ENCODE results near the gene PTK7.

DNA sequence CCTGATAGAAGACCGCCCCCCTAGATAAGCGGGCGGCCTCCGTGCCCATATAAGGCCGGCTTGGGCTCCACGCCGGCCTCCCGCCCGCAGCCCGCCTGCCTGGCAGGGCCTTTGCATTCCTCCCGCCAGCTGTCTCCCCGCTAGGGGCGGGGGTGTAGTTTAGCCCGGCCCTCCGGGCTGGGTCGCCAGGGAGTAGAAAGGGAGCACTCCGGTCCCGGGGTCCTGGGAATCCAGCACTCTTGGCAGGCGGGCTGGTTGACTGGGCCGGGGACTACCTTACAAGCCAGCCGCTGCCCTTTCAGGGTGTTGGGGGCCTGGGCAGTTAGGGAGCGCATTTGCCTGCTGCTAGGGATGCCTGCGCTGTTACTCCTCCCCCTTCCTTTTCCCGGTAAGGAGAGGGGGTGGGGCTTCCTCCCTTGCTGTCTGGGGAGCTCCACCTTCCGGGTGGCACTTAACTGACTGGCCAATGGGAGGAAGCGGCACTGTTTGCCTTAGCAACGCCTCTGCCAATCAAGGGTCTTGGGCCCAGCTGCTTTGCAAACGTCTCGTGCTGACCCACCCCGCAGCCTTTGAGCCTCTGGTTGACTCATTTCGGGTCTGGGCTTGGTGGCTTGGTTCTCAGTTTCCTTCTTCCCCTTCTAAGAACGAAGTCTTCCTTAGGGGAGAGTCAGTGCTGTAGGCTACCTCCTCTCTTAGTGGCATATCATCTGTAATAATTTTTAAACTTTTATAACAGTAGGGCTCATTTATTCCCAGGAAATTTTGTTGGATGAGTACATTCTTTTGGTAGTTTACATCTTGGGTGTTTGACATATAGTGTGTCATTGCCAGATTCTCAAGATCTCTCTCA is 98.4 kb downstream of the PTK7 start:
- TF ChIP-seq, protein P1, sequence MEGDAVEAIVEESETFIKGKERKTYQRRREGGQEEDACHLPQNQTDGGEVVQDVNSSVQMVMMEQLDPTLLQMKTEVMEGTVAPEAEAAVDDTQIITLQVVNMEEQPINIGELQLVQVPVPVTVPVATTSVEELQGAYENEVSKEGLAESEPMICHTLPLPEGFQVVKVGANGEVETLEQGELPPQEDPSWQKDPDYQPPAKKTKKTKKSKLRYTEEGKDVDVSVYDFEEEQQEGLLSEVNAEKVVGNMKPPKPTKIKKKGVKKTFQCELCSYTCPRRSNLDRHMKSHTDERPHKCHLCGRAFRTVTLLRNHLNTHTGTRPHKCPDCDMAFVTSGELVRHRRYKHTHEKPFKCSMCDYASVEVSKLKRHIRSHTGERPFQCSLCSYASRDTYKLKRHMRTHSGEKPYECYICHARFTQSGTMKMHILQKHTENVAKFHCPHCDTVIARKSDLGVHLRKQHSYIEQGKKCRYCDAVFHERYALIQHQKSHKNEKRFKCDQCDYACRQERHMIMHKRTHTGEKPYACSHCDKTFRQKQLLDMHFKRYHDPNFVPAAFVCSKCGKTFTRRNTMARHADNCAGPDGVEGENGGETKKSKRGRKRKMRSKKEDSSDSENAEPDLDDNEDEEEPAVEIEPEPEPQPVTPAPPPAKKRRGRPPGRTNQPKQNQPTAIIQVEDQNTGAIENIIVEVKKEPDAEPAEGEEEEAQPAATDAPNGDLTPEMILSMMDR (IDR thresholded peaks at IDR 0.05; ENCODE audit: low read depth, low read length), result no peak
- TF ChIP-seq MYC (IDR thresholded peaks at IDR 0.05; ENCODE audit: low read depth, low read length) (peak; percentile 39), POLR2A (IDR thresholded peaks at IDR 0.05; ENCODE audit: extremely low read depth, insufficient read length) (no peak)

Data from NB4 (cell line).